SK-N-SH (cell line): ENCODE measurements around the gene CDC73.

Experiments
- GABPA ChIP-seq: IDR thresholded peaks from 2 replicates; pipeline ENCODE4 v1.4.0; 2012; ENCODE audit warnings: low read depth, mild to moderate bottlenecking
- JUND ChIP-seq: IDR thresholded peaks from 2 replicates; pipeline ENCODE4 v1.4.0; 2012
- POLR2AphosphoS5 ChIP-seq: IDR thresholded peaks from 2 replicates; pipeline ENCODE4 v1.6.1; 2012; ENCODE audit warnings: low read depth, low read length
- RFX5 ChIP-seq: IDR thresholded peaks from 2 replicates; pipeline ENCODE4 v1.6.1; 2012; ENCODE audit warnings: mild to moderate bottlenecking, improper control_type of control experiment, low read length
- SMC3 ChIP-seq: IDR thresholded peaks from 2 replicates; pipeline ENCODE4 v1.6.1; 2012; ENCODE audit warnings: low read depth, low read length, improper control_type of control experiment
- ZBTB33 ChIP-seq: IDR thresholded peaks from 2 replicates; pipeline ENCODE4 v1.4.0; 2012; ENCODE audit warnings: low read depth, borderline replicate concordance
- TF ChIP-seq, protein P1 (sequence below): fragments of 200-600 bp; sonication (generic); IDR thresholded peaks from 2 replicates; pipeline ENCODE4 v1.6.1; 2017; ENCODE audit warnings: antibody characterized with exemption, mild to moderate bottlenecking, moderate library complexity
- TF ChIP-seq, protein P2 (sequence below): IDR thresholded peaks from 2 replicates; pipeline ENCODE4 v1.4.0; 2012; ENCODE audit warnings: low read depth

- TF ChIP-seq, protein P1, sequence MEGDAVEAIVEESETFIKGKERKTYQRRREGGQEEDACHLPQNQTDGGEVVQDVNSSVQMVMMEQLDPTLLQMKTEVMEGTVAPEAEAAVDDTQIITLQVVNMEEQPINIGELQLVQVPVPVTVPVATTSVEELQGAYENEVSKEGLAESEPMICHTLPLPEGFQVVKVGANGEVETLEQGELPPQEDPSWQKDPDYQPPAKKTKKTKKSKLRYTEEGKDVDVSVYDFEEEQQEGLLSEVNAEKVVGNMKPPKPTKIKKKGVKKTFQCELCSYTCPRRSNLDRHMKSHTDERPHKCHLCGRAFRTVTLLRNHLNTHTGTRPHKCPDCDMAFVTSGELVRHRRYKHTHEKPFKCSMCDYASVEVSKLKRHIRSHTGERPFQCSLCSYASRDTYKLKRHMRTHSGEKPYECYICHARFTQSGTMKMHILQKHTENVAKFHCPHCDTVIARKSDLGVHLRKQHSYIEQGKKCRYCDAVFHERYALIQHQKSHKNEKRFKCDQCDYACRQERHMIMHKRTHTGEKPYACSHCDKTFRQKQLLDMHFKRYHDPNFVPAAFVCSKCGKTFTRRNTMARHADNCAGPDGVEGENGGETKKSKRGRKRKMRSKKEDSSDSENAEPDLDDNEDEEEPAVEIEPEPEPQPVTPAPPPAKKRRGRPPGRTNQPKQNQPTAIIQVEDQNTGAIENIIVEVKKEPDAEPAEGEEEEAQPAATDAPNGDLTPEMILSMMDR = no peak
- TF ChIP-seq SMC3 (no peak), POLR2AphosphoS5 (no peak), ZBTB33 (no peak), RFX5 (no peak), JUND (no peak), GABPA (no peak)
- TF ChIP-seq, protein P2, sequence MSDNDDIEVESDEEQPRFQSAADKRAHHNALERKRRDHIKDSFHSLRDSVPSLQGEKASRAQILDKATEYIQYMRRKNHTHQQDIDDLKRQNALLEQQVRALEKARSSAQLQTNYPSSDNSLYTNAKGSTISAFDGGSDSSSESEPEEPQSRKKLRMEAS = no peak
Observed at GRCh38 chr1:193270996-193271395, 149.2 kb downstream of the CDC73 start.
